GM12878 (cell line): ENCODE results near the gene DDX54.
"Not testable (repeated sequence)": the region's sequence is repeated elsewhere in the genome, so short reads cannot be mapped to it uniquely, and the experiment has no call there.

Experiments
- BCL3 ChIP-seq: IDR thresholded peaks from 2 replicates; pipeline ENCODE4 v1.6.1; 2011; ENCODE audit warnings: borderline replicate concordance, low read depth, mild to moderate bottlenecking, moderate library complexity, low read length; ENCODE audit not compliant: insufficient read depth, poor library complexity, severe bottlenecking
- CTCF ChIP-seq, 3 experiments: IDR thresholded peaks in 2 of 3; conservative IDR thresholded peaks in 1 of 3; 2 replicates each; pipeline ENCODE4 v1.5.1; 2011; ENCODE audit warnings: low read depth in 3 of 3, low read length in 3 of 3, mild to moderate bottlenecking in 3 of 3, control low read depth in 2 of 3, moderate library complexity in 2 of 3, inconsistent platforms in 1 of 3, mixed read lengths in 1 of 3; ENCODE audit not compliant: control insufficient read depth in 2 of 3, insufficient read depth in 1 of 3; ENCODE audit errors: extremely low read depth in 1 of 3
- EGR1 ChIP-seq, 2 experiments: IDR thresholded peaks; 1 replicate in 1 of 2; 2 replicates in 1 of 2; pipeline ENCODE4 v1.6.1; 2011 to 2012; ENCODE audit warnings: low read depth in 2 of 2, low read length in 2 of 2, borderline replicate concordance in 1 of 2, mild to moderate bottlenecking in 1 of 2, moderate library complexity in 1 of 2
- EP300 ChIP-seq, 2 experiments: fragments of 150-350 bp in 1 of 2; IDR thresholded peaks; 2 replicates each; pipeline ENCODE4 v1.6.1; 2011 to 2012; ENCODE audit warnings: low read depth in 2 of 2, low read length in 2 of 2, borderline replicate concordance in 1 of 2, improper control_type of control experiment in 1 of 2, inconsistent platforms in 1 of 2; ENCODE audit not compliant: control insufficient read depth in 1 of 2
- GABPA ChIP-seq: IDR thresholded peaks from 2 replicates; pipeline ENCODE4 v1.6.1; 2014; ENCODE audit warnings: antibody characterized with exemption, low read depth, mild to moderate bottlenecking, inconsistent platforms
- POLR2A ChIP-seq: IDR thresholded peaks from 2 replicates; pipeline ENCODE4 v1.6.1; 2011; ENCODE audit warnings: low read depth, mild to moderate bottlenecking, low read length
- POLR2AphosphoS5 ChIP-seq: IDR thresholded peaks from 2 replicates; pipeline ENCODE4 v1.6.1; 2011; ENCODE audit warnings: mild to moderate bottlenecking, low read length, inconsistent platforms
- RAD21 ChIP-seq: IDR thresholded peaks from 2 replicates; pipeline ENCODE4 v1.6.1; 2011; ENCODE audit warnings: mild to moderate bottlenecking, low read depth, low read length, moderate library complexity; ENCODE audit not compliant: insufficient read depth
- RELB ChIP-seq: fragments of 450-650 bp; IDR thresholded peaks from 2 replicates; pipeline ENCODE4 v1.6.1; 2017; ENCODE audit warnings: low read depth, mild to moderate bottlenecking, moderate library complexity
- SIN3A ChIP-seq: IDR thresholded peaks from 2 replicates; pipeline ENCODE4 v1.6.1; 2012; ENCODE audit warnings: low read depth, low read length, improper control_type of control experiment
- ZSCAN29 ChIP-seq: fragments of 450-650 bp; IDR thresholded peaks from 2 replicates; pipeline ENCODE4 v1.6.1; 2017; ENCODE audit warnings: mild to moderate bottlenecking, moderate library complexity

GRCh38 chr12:113117684-113118083 is 67.6 kb downstream of the DDX54 start:
- TF ChIP-seq POLR2AphosphoS5; CTCF (IDR thresholded peaks at IDR 0.05 in 2 of 3, conservative IDR thresholded peaks at IDR 0.05 in 1 of 3; ENCODE audit: control insufficient read depth in 2 of 3, extremely low read depth in 1 of 3, insufficient read depth in 1 of 3, low read depth in 3 of 3, low read length in 3 of 3); RELB; EGR1 (IDR thresholded peaks at IDR 0.05; ENCODE audit: borderline replicate concordance in 1 of 2, low read depth in 2 of 2, low read length in 2 of 2); GABPA; RAD21; ZSCAN29; BCL3; POLR2A; SIN3A; EP300 (IDR thresholded peaks at IDR 0.05; ENCODE audit: borderline replicate concordance in 1 of 2, control insufficient read depth in 1 of 2, low read depth in 2 of 2, low read length in 2 of 2): not testable (repeated sequence)
